HEK293 (cell line): ENCODE data around the gene SSPN.

Source experiments
- CTCF ChIA-PET: fragments of 350-600 bp; formaldehyde crosslinking; extraction: SDS; loops from one replicate; lab custom pipeline; 2021; ENCODE audit warnings: antibody characterized with exemption; lab: Yijun Ruan, JAX
- POLR2A ChIA-PET: fragments of 300-600 bp; formaldehyde crosslinking; extraction: SDS; loops from one replicate; lab custom pipeline; 2020; ENCODE audit warnings: antibody characterized with exemption, inconsistent platforms; lab: Yijun Ruan, JAX
- H3K27ac ChIP-seq: fragments of 200-500 bp; sonication (Bioruptor generic); 2 replicates; pipeline ENCODE4 v1.5.1; 2014; ENCODE audit warnings: low read depth, low read length, control low read depth, inconsistent platforms; ENCODE audit errors: extremely low read depth
- H3K36me3 ChIP-seq, 2 experiments: fragments of 200-500 bp in 1 of 2; sonication (Bioruptor generic) in 1 of 2; 1 replicate in 1 of 2; 2 replicates in 1 of 2; pipeline ENCODE4 v1.5.1; 2014 to 2017; ENCODE audit warnings: inconsistent platforms in 2 of 2, low read length in 2 of 2; ENCODE audit not compliant: control insufficient read depth in 2 of 2, insufficient read depth in 1 of 2
- H3K4me1 ChIP-seq: fragments of 200-500 bp; sonication (Bioruptor generic); 2 replicates; pipeline ENCODE4 v1.5.1; 2014; ENCODE audit warnings: mild to moderate bottlenecking, low read length, inconsistent platforms; ENCODE audit not compliant: control insufficient read depth, insufficient read depth
- H3K4me3 ChIP-seq: 2 replicates; pipeline ENCODE4 v1.5.1; 2011; ENCODE audit warnings: low read depth, mild to moderate bottlenecking, control low read depth, low read length, moderate library complexity
- H3K9me3 ChIP-seq: fragments of 200-500 bp; sonication (Bioruptor generic); 2 replicates; pipeline ENCODE4 v1.5.1; 2014; ENCODE audit warnings: low read depth, low read length, inconsistent platforms; ENCODE audit not compliant: control insufficient read depth, insufficient read depth
- HOXA7 ChIP-seq: sonication (generic); formaldehyde crosslinking; IDR thresholded peaks from 2 replicates; pipeline ENCODE4 v1.8.1; 2022; ENCODE audit warnings: missing genetic modification reagents, borderline replicate concordance
- KLF10 ChIP-seq: fragments of 450-650 bp; IDR thresholded peaks from 2 replicates; pipeline ENCODE4 v1.5.1; 2018; ENCODE audit warnings: missing biosample characterization, mild to moderate bottlenecking, missing genetic modification characterization
- KLF9 ChIP-seq: fragments of 450-650 bp; formaldehyde crosslinking; IDR thresholded peaks from 2 replicates; pipeline ENCODE4 v1.5.1; 2016; ENCODE audit warnings: missing biosample characterization, missing genetic modification characterization, low read depth
- MEIS1 ChIP-seq: sonication (generic); formaldehyde crosslinking; IDR thresholded peaks from 2 replicates; pipeline ENCODE4 v1.8.1; 2022; ENCODE audit warnings: missing genetic modification reagents, mild to moderate bottlenecking, borderline replicate concordance
- PRDM2 ChIP-seq: fragments of 450-650 bp; formaldehyde crosslinking; IDR thresholded peaks from 2 replicates; pipeline ENCODE4 v1.5.1; 2016; ENCODE audit warnings: missing biosample characterization, missing genetic modification characterization, borderline replicate concordance
- RBAK ChIP-seq: fragments of 450-650 bp; formaldehyde crosslinking; IDR thresholded peaks from 2 replicates; pipeline ENCODE4 v1.5.1; 2016; ENCODE audit warnings: missing biosample characterization, missing genetic modification characterization
- SCRT1 ChIP-seq: fragments of 450-650 bp; formaldehyde crosslinking; IDR thresholded peaks from 2 replicates; pipeline ENCODE4 v1.5.1; 2016; ENCODE audit warnings: missing biosample characterization, missing genetic modification characterization, borderline replicate concordance
- SCRT2 ChIP-seq: fragments of 450-650 bp; formaldehyde crosslinking; IDR thresholded peaks from 2 replicates; pipeline ENCODE4 v1.5.1; 2016; ENCODE audit warnings: missing biosample characterization, missing genetic modification characterization
- TCF7L2 ChIP-seq: IDR thresholded peaks from 2 replicates; pipeline ENCODE4 v1.6.1; 2011; ENCODE audit warnings: low read depth, mild to moderate bottlenecking, inconsistent platforms, low read length, moderate library complexity, borderline replicate concordance
- TRIM28 ChIP-seq: IDR thresholded peaks from 2 replicates; pipeline ENCODE4 v1.6.1; 2011; ENCODE audit warnings: low read length, control low read depth, borderline replicate concordance
- ZBTB26 ChIP-seq: fragments of 450-650 bp; formaldehyde crosslinking; optimal IDR thresholded peaks from 2 replicates; pipeline ENCODE3; 2016; ENCODE audit warnings: missing biosample characterization, mild to moderate bottlenecking, missing genetic modification characterization
- ZEB2 ChIP-seq: fragments of 450-650 bp; formaldehyde crosslinking; IDR thresholded peaks from 2 replicates; pipeline ENCODE4 v1.5.1; 2016; ENCODE audit warnings: missing biosample characterization, missing genetic modification characterization
- ZNF146 ChIP-seq: fragments of 450-650 bp; formaldehyde crosslinking; IDR thresholded peaks from 2 replicates; pipeline ENCODE4 v1.5.1; 2016; ENCODE audit warnings: missing biosample characterization, missing genetic modification characterization
- ZNF174 ChIP-seq: fragments of 450-650 bp; formaldehyde crosslinking; IDR thresholded peaks from 2 replicates; pipeline ENCODE4 v1.5.0; 2017; ENCODE audit warnings: missing biosample characterization, mild to moderate bottlenecking, missing genetic modification characterization
- ZNF302 ChIP-seq: fragments of 450-650 bp; formaldehyde crosslinking; IDR thresholded peaks from 2 replicates; pipeline ENCODE4 v1.5.1; 2016; ENCODE audit warnings: missing biosample characterization, missing genetic modification characterization, low read depth
- ZNF404 ChIP-seq: fragments of 450-650 bp; formaldehyde crosslinking; IDR thresholded peaks from 2 replicates; pipeline ENCODE4 v1.5.1; 2017; ENCODE audit warnings: missing biosample characterization, missing genetic modification characterization
- ZNF416 ChIP-seq: fragments of 450-650 bp; formaldehyde crosslinking; IDR thresholded peaks from 2 replicates; pipeline ENCODE4 v1.5.1; 2016; ENCODE audit warnings: missing biosample characterization, missing genetic modification characterization
- ZNF510 ChIP-seq: fragments of 450-650 bp; formaldehyde crosslinking; IDR thresholded peaks from 2 replicates; pipeline ENCODE4 v1.5.1; 2018; ENCODE audit warnings: mild to moderate bottlenecking, missing genetic modification characterization, missing biosample characterization; ENCODE audit not compliant: insufficient replicate concordance
- ZNF621 ChIP-seq: fragments of 450-650 bp; formaldehyde crosslinking; IDR thresholded peaks from 2 replicates; pipeline ENCODE4 v1.5.1; 2017; ENCODE audit warnings: missing biosample characterization, missing genetic modification characterization
- ZNF623 ChIP-seq: fragments of 450-650 bp; formaldehyde crosslinking; IDR thresholded peaks from 2 replicates; pipeline ENCODE4 v1.5.1; 2016; ENCODE audit warnings: missing biosample characterization, missing genetic modification characterization
- ZNF626 ChIP-seq: fragments of 450-650 bp; sonication (Bioruptor Pico); formaldehyde crosslinking; IDR thresholded peaks from 2 replicates; pipeline ENCODE4 v1.5.1; 2018; ENCODE audit warnings: missing biosample characterization, missing genetic modification characterization, inconsistent platforms
- ZNF660 ChIP-seq: fragments of 450-650 bp; IDR thresholded peaks from 2 replicates; pipeline ENCODE4 v1.5.1; 2018; ENCODE audit warnings: missing biosample characterization, mild to moderate bottlenecking, missing genetic modification characterization
- TF ChIP-seq, protein P1 (sequence below): fragments of 450-650 bp; formaldehyde crosslinking; IDR thresholded peaks from 2 replicates; pipeline ENCODE4 v1.5.1; 2016; ENCODE audit warnings: missing biosample characterization, missing genetic modification characterization, borderline replicate concordance

SSPN gene

GRCh38 chr12:26149968-26150500, 45.3 kb upstream of the SSPN start:
- no peak overlapping the region for H3K4me3 ChIP-seq
- no peak overlapping the region for H3K27ac ChIP-seq
- peaks cover 6% of the 10 kb centered on the region; the same call in 1 of the 2 replicates for H3K4me1 ChIP-seq
- no peaks in the 10 kb centered on the region for H3K36me3 ChIP-seq
- H3K9me3 ChIP-seq, result no peaks in the 10 kb centered on the region
- CTCF ChIA-PET, result no interaction called here
- no peak for TF ChIP-seq SCRT2 (tag by site-specific recombination)
- TF ChIP-seq ZNF660 (tag by site-specific recombination), result no peak
- no peak for TF ChIP-seq ZNF174 (tag by site-specific recombination)
- no peak for TF ChIP-seq HOXA7
- TF ChIP-seq, protein P1, sequence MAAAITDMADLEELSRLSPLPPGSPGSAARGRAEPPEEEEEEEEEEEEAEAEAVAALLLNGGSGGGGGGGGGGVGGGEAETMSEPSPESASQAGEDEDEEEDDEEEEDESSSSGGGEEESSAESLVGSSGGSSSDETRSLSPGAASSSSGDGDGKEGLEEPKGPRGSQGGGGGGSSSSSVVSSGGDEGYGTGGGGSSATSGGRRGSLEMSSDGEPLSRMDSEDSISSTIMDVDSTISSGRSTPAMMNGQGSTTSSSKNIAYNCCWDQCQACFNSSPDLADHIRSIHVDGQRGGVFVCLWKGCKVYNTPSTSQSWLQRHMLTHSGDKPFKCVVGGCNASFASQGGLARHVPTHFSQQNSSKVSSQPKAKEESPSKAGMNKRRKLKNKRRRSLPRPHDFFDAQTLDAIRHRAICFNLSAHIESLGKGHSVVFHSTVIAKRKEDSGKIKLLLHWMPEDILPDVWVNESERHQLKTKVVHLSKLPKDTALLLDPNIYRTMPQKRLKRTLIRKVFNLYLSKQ (tag by site-specific recombination), result no peak
- no peak for TF ChIP-seq TRIM28
- no peak for TF ChIP-seq ZNF146 (tag by site-specific recombination)
- no peak for TF ChIP-seq ZNF621
- TF ChIP-seq ZNF626 (tag by site-specific recombination), result no peak
- no peak for TF ChIP-seq ZNF302
- TF ChIP-seq ZNF404 (tag by site-specific recombination), result no peak
- no peak for TF ChIP-seq ZBTB26
- TF ChIP-seq, all 188 proteins: peak for 0
- POLR2A ChIA-PET, result no interaction called here

GRCh38 chr12:26150736-26151450, 44.5 kb upstream of the SSPN start:
- no peaks in the 10 kb centered on the region for H3K36me3 ChIP-seq
- H3K4me1 ChIP-seq, result peaks cover 6% of the 10 kb centered on the region; the same call in 1 of the 2 replicates
- CTCF ChIA-PET, result interaction anchor here (0.5 kb wide), 1 partner anchor 814 kb away, joined by 5 read pairs; no protein-coding TSS in a partner anchor
- no peak overlapping the region for H3K27ac ChIP-seq
- POLR2A ChIA-PET, result no interaction called here
- H3K4me3 ChIP-seq, result no peak overlapping the region
- no peaks in the 10 kb centered on the region for H3K9me3 ChIP-seq
- TF ChIP-seq TCF7L2 (no peak), RBAK (tag by site-specific recombination) (no peak), KLF10 (no peak), ZEB2 (tag by site-specific recombination) (no peak), ZNF623 (no peak)

DNA sequence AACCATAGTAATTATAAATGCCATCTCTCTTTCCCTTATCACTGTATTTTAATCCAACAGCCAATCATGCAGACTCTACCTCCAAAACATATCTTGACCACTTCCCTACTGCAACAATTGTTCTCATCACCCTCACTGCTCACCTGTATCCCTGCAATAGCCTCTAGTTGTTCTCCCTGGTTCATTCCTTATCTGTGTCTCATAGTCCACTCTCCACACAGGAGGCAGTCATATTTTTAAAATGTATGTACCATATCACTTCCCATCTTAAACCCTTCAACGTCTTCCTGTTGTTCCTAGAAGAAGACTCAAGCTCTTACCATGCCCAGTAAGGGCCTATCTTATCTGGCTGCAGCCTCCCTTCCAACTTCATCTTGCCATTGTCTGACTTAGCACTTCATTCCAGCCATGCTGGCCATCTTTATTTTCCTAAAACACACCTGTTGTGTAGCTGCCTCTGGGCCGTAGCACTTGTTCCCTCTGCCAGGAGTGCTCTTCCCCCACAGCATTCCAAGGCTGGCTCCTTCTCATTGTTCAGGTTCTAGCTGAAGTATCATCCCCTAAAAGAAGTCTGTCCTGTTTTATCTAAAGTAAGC, 42.8 kb upstream of the SSPN start:
- Histone ChIP-seq H3K9me3 (no peaks in the 10 kb centered on the region), H3K36me3 (no peaks in the 10 kb centered on the region), H3K27ac (no peak overlapping the region), H3K4me3 (no peak overlapping the region), H3K4me1 (peaks cover 6% of the 10 kb centered on the region; the same call in 1 of the 2 replicates)
- ChIA-PET CTCF (interaction anchor here (1.3 kb wide), 1 partner anchor 55 kb away, joined by 5 read pairs; no protein-coding TSS in a partner anchor), POLR2A (interaction anchor here (1.0 kb wide), 1 partner anchor 28 kb away, joined by 3 read pairs; the partner anchor contains the start of gene BHLHE41)
- no peak for TF ChIP-seq PRDM2 (tag by site-specific recombination)
- TF ChIP-seq SCRT2 (tag by site-specific recombination), result peak; percentile 76
- no peak for TF ChIP-seq ZNF416 (tag by site-specific recombination)
- no peak for TF ChIP-seq ZNF510 (tag by site-specific recombination)
- peak; percentile 34; the same call in 1 of the 2 replicates for TF ChIP-seq SCRT1 (tag by site-specific recombination)
- TF ChIP-seq KLF9, result no peak
- no peak for TF ChIP-seq MEIS1 (CRISPR knock-in tag)
